ENCODE measurements around the gene GUK1.

DNA sequence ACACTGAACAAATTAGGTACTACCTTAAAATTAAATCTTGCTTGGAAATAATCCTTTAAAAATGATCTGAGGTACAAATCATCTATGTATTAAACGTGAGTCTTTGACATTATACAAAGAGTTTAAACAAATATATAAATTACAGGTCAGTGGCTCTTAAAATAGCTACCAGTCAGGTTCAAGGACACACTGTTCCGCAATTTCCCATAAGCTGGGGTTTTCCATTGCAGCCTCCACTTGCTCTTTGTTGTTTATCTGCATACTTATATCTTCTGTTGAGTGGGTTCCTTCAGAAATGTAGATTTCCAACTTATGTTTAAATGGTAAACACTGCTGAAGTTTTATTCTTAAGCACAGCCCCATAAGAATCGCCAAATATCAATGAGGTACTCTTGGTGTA lies 25.3 kb upstream of the GUK1 start:
- no peak for TF ChIP-seq CTCF (IDR thresholded peaks at IDR 0.05)
- no peak for TF ChIP-seq POLR2A (IDR thresholded peaks at IDR 0.05)
- no peak for TF ChIP-seq POLR2AphosphoS5 (IDR thresholded peaks at IDR 0.05; ENCODE audit: insufficient read depth in 1 of 2, low read depth in 1 of 2)

All from vagina (tissue), 2 donors.